H9 (cell line): ENCODE data around the gene HMMR. TPM values are rescaled to one million over a fixed set of nuclear protein-coding genes. Genes with fewer than 3 reads are reported as not detected.

Experiments used
- DNase-seq: peaks from one replicate; pipeline ENCODE4 v3.0.0-alpha.2; 2017
- H2AFZ ChIP-seq: one replicate; pipeline ENCODE4 v1.6.1; 2013; ENCODE audit warnings: mild to moderate bottlenecking, low read length, control low read depth, moderate library complexity
- H2AK5ac ChIP-seq: 2 replicates; pipeline ENCODE4 v1.6.1; 2013; ENCODE audit warnings: low read length, control low read depth, mixed read lengths; ENCODE audit not compliant: insufficient read length
- H2BK120ac ChIP-seq: one replicate; pipeline ENCODE4 v1.6.1; 2013; ENCODE audit warnings: low read depth, mild to moderate bottlenecking, low read length, control low read depth, inconsistent platforms; ENCODE audit not compliant: poor library complexity, severe bottlenecking
- H2BK12ac ChIP-seq: 2 replicates; pipeline ENCODE4 v1.6.1; 2013; ENCODE audit warnings: low read length, control low read depth, mixed read lengths, low read depth; ENCODE audit not compliant: insufficient read length
- H2BK15ac ChIP-seq: 2 replicates; pipeline ENCODE4 v1.6.1; 2013; ENCODE audit warnings: low read depth, low read length, control low read depth
- H2BK20ac ChIP-seq: one replicate; pipeline ENCODE4 v1.6.1; 2013; ENCODE audit warnings: low read depth, mild to moderate bottlenecking, low read length, control low read depth, inconsistent platforms; ENCODE audit not compliant: poor library complexity, severe bottlenecking
- H2BK5ac ChIP-seq: 2 replicates; pipeline ENCODE4 v1.6.1; 2013; ENCODE audit warnings: low read length, control low read depth, mixed read lengths; ENCODE audit not compliant: insufficient read length
- H3K14ac ChIP-seq: 2 replicates; pipeline ENCODE4 v1.6.1; 2013; ENCODE audit warnings: low read length, control low read depth; ENCODE audit not compliant: insufficient read depth
- H3K18ac ChIP-seq: 2 replicates; pipeline ENCODE4 v1.6.1; 2013; ENCODE audit warnings: low read depth, mild to moderate bottlenecking, mixed read lengths, low read length, control low read depth; ENCODE audit not compliant: insufficient read length
- H3K23ac ChIP-seq: 2 replicates; pipeline ENCODE4 v1.6.1; 2013; ENCODE audit warnings: low read length, control low read depth, mixed read lengths, low read depth; ENCODE audit not compliant: insufficient read length
- H3K23me2 ChIP-seq: 2 replicates; pipeline ENCODE4 v1.6.1; 2013; ENCODE audit warnings: low read depth, mild to moderate bottlenecking, mixed read lengths, low read length, control low read depth; ENCODE audit not compliant: insufficient read length, poor library complexity, severe bottlenecking
- H3K27ac ChIP-seq: 2 replicates; pipeline ENCODE4 v1.5.1; 2013; ENCODE audit warnings: low read length, control low read depth, mixed read lengths, low read depth; ENCODE audit not compliant: insufficient read length
- H3K27me3 ChIP-seq: 2 replicates; pipeline ENCODE4 v1.6.1; 2013; ENCODE audit warnings: low read length, control low read depth, inconsistent platforms; ENCODE audit not compliant: insufficient read depth
- H3K4ac ChIP-seq: 2 replicates; pipeline ENCODE4 v1.6.1; 2013; ENCODE audit warnings: low read depth, mild to moderate bottlenecking, control low read depth, inconsistent platforms, low read length, moderate library complexity
- H3K4me1 ChIP-seq: 2 replicates; pipeline ENCODE4 v1.6.1; 2013; ENCODE audit warnings: low read length, control low read depth, inconsistent platforms; ENCODE audit not compliant: insufficient read depth
- H3K4me2 ChIP-seq: 2 replicates; pipeline ENCODE4 v1.6.1; 2013; ENCODE audit warnings: low read length, control low read depth, mixed read lengths; ENCODE audit not compliant: insufficient read length, insufficient read depth
- H3K56ac ChIP-seq: 2 replicates; pipeline ENCODE4 v1.6.1; 2013; ENCODE audit warnings: low read depth, mild to moderate bottlenecking, mixed read lengths, low read length, control low read depth; ENCODE audit not compliant: insufficient read length
- H3K79me1 ChIP-seq: 2 replicates; pipeline ENCODE4 v1.6.1; 2013; ENCODE audit warnings: low read depth, mild to moderate bottlenecking, moderate library complexity, low read length, control low read depth, inconsistent platforms; ENCODE audit not compliant: insufficient read depth, poor library complexity, severe bottlenecking
- H3K79me2 ChIP-seq: 2 replicates; pipeline ENCODE4 v1.6.1; 2013; ENCODE audit warnings: low read length, control low read depth, inconsistent platforms; ENCODE audit not compliant: insufficient read depth
- H3K9ac ChIP-seq: 2 replicates; pipeline ENCODE4 v1.6.1; 2013; ENCODE audit warnings: low read length, control low read depth, mixed read lengths; ENCODE audit not compliant: insufficient read length; ENCODE audit errors: extremely low read depth
- H3K9me3 ChIP-seq: one replicate; pipeline ENCODE4 v1.6.1; 2013; ENCODE audit warnings: low read depth, low read length, inconsistent platforms; ENCODE audit not compliant: control insufficient read depth
- H3T11ph ChIP-seq: one replicate; pipeline ENCODE4 v1.6.1; 2013; ENCODE audit warnings: mild to moderate bottlenecking, low read length, control low read depth, inconsistent platforms
- H4K20me1 ChIP-seq: one replicate; pipeline ENCODE4 v1.6.1; 2013; ENCODE audit not compliant: control insufficient read depth, insufficient read length, insufficient read depth
- H4K5ac ChIP-seq: 2 replicates; pipeline ENCODE4 v1.6.1; 2013; ENCODE audit warnings: low read depth, mild to moderate bottlenecking, mixed read lengths, low read length, control low read depth; ENCODE audit not compliant: insufficient read length
- H4K8ac ChIP-seq: replicated peaks from 2 replicates; pipeline ENCODE4 v1.6.1; 2013; ENCODE audit warnings: low read length, control low read depth, mixed read lengths, low read depth; ENCODE audit not compliant: insufficient read length
- H4K91ac ChIP-seq: 2 replicates; pipeline ENCODE4 v1.6.1; 2013; ENCODE audit warnings: low read depth, mild to moderate bottlenecking, moderate library complexity, mixed read lengths, low read length, control low read depth; ENCODE audit not compliant: insufficient read length
- H3K27ac Mint-ChIP-seq, 3 experiments: 2 replicates in 2 of 3; 3 replicates in 1 of 3; pipeline ENCODE4 v1.8.0; 2020 to 2021; ENCODE audit warnings: mixed read lengths in 3 of 3, mild to moderate bottlenecking in 1 of 3, moderate library complexity in 1 of 3
- H3K27me3 Mint-ChIP-seq: 2 replicates; pipeline ENCODE4 v1.8.0; 2021; ENCODE audit warnings: low read depth, mild to moderate bottlenecking, moderate library complexity, mixed read lengths
- H3K36me3 Mint-ChIP-seq, 3 experiments: 2 replicates in 2 of 3; 3 replicates in 1 of 3; pipeline ENCODE4 v1.8.0; 2020 to 2021; ENCODE audit warnings: low read depth in 3 of 3, mixed read lengths in 3 of 3; ENCODE audit not compliant: insufficient read depth in 1 of 3
- H3K4me1 Mint-ChIP-seq, 2 experiments: 2 replicates each; pipeline ENCODE4 v1.8.0; 2020; ENCODE audit warnings: mixed read lengths in 2 of 2
- H3K4me3 Mint-ChIP-seq, 2 experiments: 2 replicates in 1 of 2; 3 replicates in 1 of 2; pipeline ENCODE4 v1.8.0; 2020 to 2021; ENCODE audit warnings: mild to moderate bottlenecking in 2 of 2, mixed read lengths in 2 of 2, moderate library complexity in 1 of 2
- H3K9me3 Mint-ChIP-seq, 2 experiments: 2 replicates in 1 of 2; 3 replicates in 1 of 2; pipeline ENCODE4 v1.8.0; 2020; ENCODE audit warnings: mild to moderate bottlenecking in 2 of 2, mixed read lengths in 2 of 2, moderate library complexity in 1 of 2
- CTCF ChIP-seq: fragments of 200-600 bp; sonication (generic); conservative IDR thresholded peaks from 3 replicates; pipeline ENCODE4 v1.8.0; 2021; ENCODE audit warnings: antibody characterized with exemption, mild to moderate bottlenecking
- WGBS: extraction: QIAGEN DNeasy Blood & Tissue Kit; methylation state at CpG from one replicate; pipeline ENCODE4 v1.1.7; 2013; ENCODE audit warnings: missing lambda C conversion rate, low lambda C conversion rate, mixed read lengths; ENCODE audit not compliant: insufficient read length; ENCODE audit errors: extremely low coverage; 5-methylcytosine and 5-hydroxymethylcytosine counted together
- total RNA-seq: library from RNA; stranded (reverse); gene quantifications from 2 replicates; pipeline ENCODE4 v1.2.1, GENCODE V29; 2021

The HMMR gene
- total RNA-seq, 1 experiment from 2014 or later = 36.2 TPM

- H3K4me3 Mint-ChIP-seq = no peak overlapping the region
- H2BK12ac ChIP-seq = no peak overlapping the region
- no peaks in the 10 kb centered on the region for H3K4me1 ChIP-seq
- no peak overlapping the region for H2BK120ac ChIP-seq
- no peak overlapping the region for H4K8ac ChIP-seq
- no peak overlapping the region for H2BK5ac ChIP-seq
- H3K9me3 Mint-ChIP-seq = no peaks in the 10 kb centered on the region
- TF ChIP-seq CTCF = no peak
- no peak overlapping the region for H3T11ph ChIP-seq
- peaks cover 2 to 15% (median 7%) of the 10 kb centered on the region in 3 experiments; a peak in 6 of 7 replicates for H3K36me3 Mint-ChIP-seq
- no peaks in the 10 kb centered on the region for H3K9me3 ChIP-seq
- no peak overlapping the region for H3K27ac ChIP-seq
- no peak overlapping the region for H3K4ac ChIP-seq
- H3K27me3 Mint-ChIP-seq = no peaks in the 10 kb centered on the region
- H3K18ac ChIP-seq = no peak overlapping the region
- H3K4me2 ChIP-seq = no peak overlapping the region
- no peak overlapping the region for H2AFZ ChIP-seq
- H3K23ac ChIP-seq = no peak overlapping the region
- H3K79me1 ChIP-seq = no peaks in the 10 kb centered on the region
- no peak overlapping the region for H2BK15ac ChIP-seq
- H3K56ac ChIP-seq = no peak overlapping the region
- H3K27me3 ChIP-seq = no peaks in the 10 kb centered on the region
- H4K91ac ChIP-seq = no peak overlapping the region
- H3K4me1 Mint-ChIP-seq = no peaks in the 10 kb centered on the region
- H4K5ac ChIP-seq = no peak overlapping the region
- no peak overlapping the region for H3K14ac ChIP-seq
- no peaks in the 10 kb centered on the region for H4K20me1 ChIP-seq
- WGBS = no CpG with 5 or more reads among the region's 1 CpG
- H3K27ac Mint-ChIP-seq = no peak overlapping the region
- DNase-seq = no peak
- H2BK20ac ChIP-seq = no peak overlapping the region
- no peaks in the 10 kb centered on the region for H3K23me2 ChIP-seq
- no peaks in the 10 kb centered on the region for H3K79me2 ChIP-seq
- no peak overlapping the region for H2AK5ac ChIP-seq
- no peak overlapping the region for H3K9ac ChIP-seq
These were observed 35.9 kb downstream of the HMMR start for GRCh38 chr5:163496286-163496685.
